HepG2 (cell line): ENCODE measurements around the gene EDAR. TPM values are rescaled to one million over a fixed set of nuclear protein-coding genes. Genes with fewer than 3 reads are reported as not detected.

Source experiments
- ATAC-seq: fragments of 200-7000 bp; cut with Tn5 transposase; 3 replicates; pipeline ENCODE4 v1.9.1; 2020; ENCODE audit warnings: mild to moderate bottlenecking, moderate library complexity
- BruUV-seq: library from RNA; stranded (reverse); fragments of 400-500 nt; replicated peaks from 2 replicates; lab custom pipeline; 2021; lab: Mats Ljungman, UMichigan
- CTCF ChIA-PET: fragments of 300-600 bp; formaldehyde crosslinking; extraction: SDS; loops from one replicate; lab custom pipeline; 2021; ENCODE audit warnings: low total read pairs, inconsistent platforms, low intra/inter-chr PET ratio; lab: Yijun Ruan, JAX
- POLR2A ChIA-PET: fragments of 350-600 bp; sonication (Branson Sonifier 250); formaldehyde crosslinking; loops from one replicate; lab custom pipeline; 2020; ENCODE audit warnings: antibody characterized with exemption, inconsistent platforms; lab: Yijun Ruan, JAX
- DNase-seq: peaks from one replicate; pipeline ENCODE4 v3.0.0-alpha.2; 2015; ENCODE audit warnings: low spot score
- FAIRE-seq: peaks from 3 replicates; lab custom pipeline; 2011; peaks lifted over from hg19 to GRCh38; lab: Jason Lieb, UNC
- H2AFZ ChIP-seq: one replicate; pipeline ENCODE4 v1.6.1; 2011; ENCODE audit warnings: low read length, inconsistent platforms
- H3K27ac ChIP-seq: fragments of 300-600 bp; 3 replicates; pipeline ENCODE4 v1.8.0; 2011; ENCODE audit warnings: mixed run types, mild to moderate bottlenecking, mixed read lengths, low read length, inconsistent platforms; ENCODE audit not compliant: insufficient read depth; ENCODE audit errors: extremely low read length
- H3K27me3 ChIP-seq, 2 experiments: fragments of 200-600 bp in 1 of 2; 2 replicates in 1 of 2; 3 replicates in 1 of 2; pipeline versions ENCODE4 v1.6.0 to v1.8.0; 2011; ENCODE audit warnings: low read length in 2 of 2, mild to moderate bottlenecking in 2 of 2, moderate library complexity in 2 of 2, inconsistent platforms in 1 of 2; ENCODE audit not compliant: insufficient read depth in 2 of 2, control insufficient read depth in 1 of 2
- H3K36me3 ChIP-seq, 2 experiments: fragments of 200-600 bp in 1 of 2; replicated peaks in 1 of 2; 2 replicates in 1 of 2; 3 replicates in 1 of 2; pipeline versions ENCODE4 v1.5.1 to v1.8.0; 2011; ENCODE audit warnings: low read length in 2 of 2, inconsistent platforms in 1 of 2; ENCODE audit not compliant: insufficient read depth in 2 of 2, control insufficient read depth in 1 of 2
- H3K4me1 ChIP-seq: 2 replicates; pipeline ENCODE4 v1.5.1; 2012; ENCODE audit warnings: low read length, inconsistent platforms; ENCODE audit not compliant: insufficient read depth
- H3K4me2 ChIP-seq: 2 replicates; pipeline ENCODE4 v1.6.0; 2011; ENCODE audit warnings: low read depth, low read length, inconsistent platforms
- H3K4me3 ChIP-seq, 3 experiments: fragments of 200-600 bp in 1 of 3; sonication (generic), shearing (Covaris generic) in 1 of 3; replicated peaks in 1 of 3; 2 replicates each; pipeline ENCODE4 v1.5.1; 2011 to 2016; ENCODE audit warnings: low read length in 3 of 3, inconsistent platforms in 2 of 3, low read depth in 2 of 3, mild to moderate bottlenecking in 2 of 3, control low read depth in 1 of 3, mixed read lengths in 1 of 3; ENCODE audit not compliant: insufficient read depth in 1 of 3
- H3K79me2 ChIP-seq: one replicate; pipeline ENCODE4 v1.6.1; 2011; ENCODE audit warnings: low read length, inconsistent platforms; ENCODE audit not compliant: insufficient read depth
- H3K9ac ChIP-seq: 2 replicates; pipeline ENCODE4 v1.6.0; 2011; ENCODE audit warnings: mild to moderate bottlenecking, low read depth, low read length, inconsistent platforms; ENCODE audit not compliant: insufficient read depth
- H3K9me3 ChIP-seq: 2 replicates; pipeline ENCODE4 v1.5.1; 2012; ENCODE audit warnings: mild to moderate bottlenecking, low read length
- H4K20me1 ChIP-seq: 2 replicates; pipeline ENCODE4 v1.6.0; 2011; ENCODE audit warnings: inconsistent platforms, mild to moderate bottlenecking, low read length, moderate library complexity; ENCODE audit not compliant: insufficient read depth
- SIX1 ChIP-seq: sonication (generic); formaldehyde crosslinking; IDR thresholded peaks from 2 replicates; pipeline ENCODE4 v1.4.0; 2020; ENCODE audit warnings: missing genetic modification reagents, borderline replicate concordance
- ZNF282 ChIP-seq: fragments of 450-650 bp; IDR thresholded peaks from 2 replicates; pipeline ENCODE4 v1.6.1; 2018; ENCODE audit not compliant: partially characterized antibody
- WGBS: methylation state at CpG from one replicate; pipeline ENCODE4 v1.1.6; 2017; ENCODE audit warnings: low lambda C conversion rate; 5-methylcytosine and 5-hydroxymethylcytosine counted together
- in situ Hi-C: cut with HindIII; loops from 2 replicates; pipeline ENCODE4 v1.10.0; 2017; ENCODE audit warnings: low pct_unique_long_range_greater_than_20kb; ENCODE audit not compliant: extremely low pct_ligation_motif_present
- intact Hi-C: fragments of 100-400 bp; cut with micrococcal nuclease; formaldehyde crosslinking; loops from one replicate; pipeline ENCODE4 v1.10.0; 2022; ENCODE audit not compliant: unreplicated experiment
- polyA plus RNA-seq, 8 experiments: library from polyadenylated mRNA; depleted of rRNA in 3 of 8; stranded (reverse) in 7 of 8; unstranded in 1 of 8; fragments of >200 nt; fragmentation: Illumina TruSeq in 4 of 8; extraction: Trizol in 4 of 8; gene quantifications; 2 replicates each; pipeline versions ENCODE4 v1.2.1 to v1.2.3, GENCODE V29; 2011 to 2016; ENCODE audit warnings: low read depth in 4 of 8, missing spikeins in 1 of 8, mixed read lengths in 1 of 8; ENCODE audit not compliant: insufficient read depth in 1 of 8
- total RNA-seq, 5 experiments: library from RNA; depleted of rRNA; stranded (reverse); fragments of >200 nt; fragmentation: Illumina TruSeq; extraction: Trizol; gene quantifications; 2 replicates each; pipeline ENCODE4 v1.2.3, GENCODE V29; 2016; ENCODE audit warnings: low read depth in 1 of 5
- TF ChIP-seq, protein P1 (sequence below): sonication (generic); formaldehyde crosslinking; IDR thresholded peaks from 2 replicates; pipeline ENCODE4 v1.4.0; 2020; ENCODE audit warnings: missing genetic modification reagents, borderline replicate concordance
- TF ChIP-seq, protein P2 (sequence below): sonication (generic); formaldehyde crosslinking; conservative IDR thresholded peaks from 2 replicates; pipeline ENCODE4 v1.8.0; 2022; ENCODE audit warnings: low read depth, missing genetic modification reagents

EDAR gene
- total and polyA plus RNA-seq, 2 of the 13 experiments (the other 11 are each of a cell fraction or from before 2014, with no cell fraction given): not detected

DNA sequence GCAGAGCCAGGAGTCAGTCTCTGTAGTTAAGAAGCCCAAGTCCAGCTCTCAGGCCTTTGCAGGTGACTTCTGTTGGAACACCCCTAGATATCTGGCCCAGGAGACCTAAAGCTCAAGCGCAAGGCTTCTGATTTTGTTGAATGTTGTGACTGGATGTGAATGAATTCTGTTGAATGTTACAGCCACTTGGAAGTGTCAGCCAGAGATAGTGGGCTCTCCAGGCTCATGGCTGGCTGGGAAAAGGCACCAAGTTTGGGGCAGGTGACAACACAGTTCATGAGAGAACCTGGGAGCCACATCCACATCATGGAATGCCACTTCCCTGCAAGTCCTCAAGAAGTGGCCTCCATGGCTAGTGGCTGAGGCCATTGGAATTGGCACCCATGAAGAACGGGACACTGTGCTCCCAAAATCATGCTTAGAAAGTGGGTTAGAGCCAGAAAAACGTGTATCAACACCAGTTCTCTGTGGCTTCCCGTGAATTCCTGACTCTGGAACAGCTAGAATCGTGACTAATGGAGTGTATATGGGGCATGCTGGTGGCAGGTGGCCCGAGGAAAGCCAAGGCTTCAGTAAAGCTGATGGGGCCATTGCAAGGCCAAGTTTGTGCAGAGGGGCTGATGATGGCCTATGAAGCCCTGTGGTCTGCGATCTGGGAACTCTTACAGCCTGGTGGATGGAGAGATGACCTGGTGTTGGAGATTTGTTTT is 30.2 kb downstream of the EDAR start:
- Histone ChIP-seq H3K4me2 (no peak overlapping the region), H3K4me1 (peaks cover 8% of the 10 kb centered on the region), H4K20me1 (no peaks in the 10 kb centered on the region), H2AFZ (no peak overlapping the region), H3K27ac (no peak overlapping the region), H3K36me3 (no peaks in the 10 kb centered on the region), H3K4me3 (no peak overlapping the region), H3K9me3 (no peaks in the 10 kb centered on the region), H3K9ac (no peak overlapping the region), H3K79me2 (no peaks in the 10 kb centered on the region), H3K27me3 (peaks cover 4 to 33% of the 10 kb centered on the region in 2 experiments; a peak in 3 of 5 replicates)
- WGBS: 29% methylated on average over 6 of the region's 7 CpGs
- ChIA-PET CTCF (no interaction called here), POLR2A (no interaction called here)
- intact Hi-C loops (no loop called here), in situ Hi-C loops (no loop called here)
- ATAC-seq (no peak), DNase-seq (no peak), FAIRE-seq (no peak)
- BruUV-seq: no TSS peak
- TF ChIP-seq SIX1 (CRISPR knock-in tag) (no peak), ZNF282 (no peak)
- TF ChIP-seq, protein P1, sequence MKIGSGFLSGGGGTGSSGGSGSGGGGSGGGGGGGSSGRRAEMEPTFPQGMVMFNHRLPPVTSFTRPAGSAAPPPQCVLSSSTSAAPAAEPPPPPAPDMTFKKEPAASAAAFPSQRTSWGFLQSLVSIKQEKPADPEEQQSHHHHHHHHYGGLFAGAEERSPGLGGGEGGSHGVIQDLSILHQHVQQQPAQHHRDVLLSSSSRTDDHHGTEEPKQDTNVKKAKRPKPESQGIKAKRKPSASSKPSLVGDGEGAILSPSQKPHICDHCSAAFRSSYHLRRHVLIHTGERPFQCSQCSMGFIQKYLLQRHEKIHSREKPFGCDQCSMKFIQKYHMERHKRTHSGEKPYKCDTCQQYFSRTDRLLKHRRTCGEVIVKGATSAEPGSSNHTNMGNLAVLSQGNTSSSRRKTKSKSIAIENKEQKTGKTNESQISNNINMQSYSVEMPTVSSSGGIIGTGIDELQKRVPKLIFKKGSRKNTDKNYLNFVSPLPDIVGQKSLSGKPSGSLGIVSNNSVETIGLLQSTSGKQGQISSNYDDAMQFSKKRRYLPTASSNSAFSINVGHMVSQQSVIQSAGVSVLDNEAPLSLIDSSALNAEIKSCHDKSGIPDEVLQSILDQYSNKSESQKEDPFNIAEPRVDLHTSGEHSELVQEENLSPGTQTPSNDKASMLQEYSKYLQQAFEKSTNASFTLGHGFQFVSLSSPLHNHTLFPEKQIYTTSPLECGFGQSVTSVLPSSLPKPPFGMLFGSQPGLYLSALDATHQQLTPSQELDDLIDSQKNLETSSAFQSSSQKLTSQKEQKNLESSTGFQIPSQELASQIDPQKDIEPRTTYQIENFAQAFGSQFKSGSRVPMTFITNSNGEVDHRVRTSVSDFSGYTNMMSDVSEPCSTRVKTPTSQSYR (CRISPR knock-in tag): no peak
- TF ChIP-seq, protein P2, sequence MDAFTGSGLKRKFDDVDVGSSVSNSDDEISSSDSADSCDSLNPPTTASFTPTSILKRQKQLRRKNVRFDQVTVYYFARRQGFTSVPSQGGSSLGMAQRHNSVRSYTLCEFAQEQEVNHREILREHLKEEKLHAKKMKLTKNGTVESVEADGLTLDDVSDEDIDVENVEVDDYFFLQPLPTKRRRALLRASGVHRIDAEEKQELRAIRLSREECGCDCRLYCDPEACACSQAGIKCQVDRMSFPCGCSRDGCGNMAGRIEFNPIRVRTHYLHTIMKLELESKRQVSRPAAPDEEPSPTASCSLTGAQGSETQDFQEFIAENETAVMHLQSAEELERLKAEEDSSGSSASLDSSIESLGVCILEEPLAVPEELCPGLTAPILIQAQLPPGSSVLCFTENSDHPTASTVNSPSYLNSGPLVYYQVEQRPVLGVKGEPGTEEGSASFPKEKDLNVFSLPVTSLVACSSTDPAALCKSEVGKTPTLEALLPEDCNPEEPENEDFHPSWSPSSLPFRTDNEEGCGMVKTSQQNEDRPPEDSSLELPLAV (CRISPR knock-in tag): no peak
